Epithelial cell of esophagus (primary cell): Measurements from ENCODE around the gene LIN7A.

ENCODE experiments used
- DNase-seq: peaks from one replicate; pipeline ENCODE4 v3.0.0; 2010; ENCODE audit warnings: low read depth
- H3K4me3 ChIP-seq: 2 replicates; pipeline ENCODE4 v1.5.1; 2011; ENCODE audit warnings: mild to moderate bottlenecking, low read length, control low read depth
- CTCF ChIP-seq: IDR thresholded peaks from 2 replicates; pipeline ENCODE4 v1.5.1; 2011; ENCODE audit warnings: low read depth, mild to moderate bottlenecking, low read length, control low read depth, inconsistent platforms; ENCODE audit not compliant: insufficient read depth; ENCODE audit errors: missing control alignments

Gene LIN7A

GRCh38 chr12:80747800-80748199 is 189.9 kb downstream of the LIN7A start:
- DNase-seq: no peak
- no peak for TF ChIP-seq CTCF
- no peak overlapping the region for H3K4me3 ChIP-seq

GRCh38 chr12:80745851-80746505 is 191.8 kb downstream of the LIN7A start:
- DNase-seq: no peak
- H3K4me3 ChIP-seq: no peak overlapping the region
- TF ChIP-seq CTCF: no peak
